Measurements from ENCODE around the gene FARS2.

The FARS2 gene

GRCh38 chr6:5764401-5764955 lies 503.2 kb downstream of the FARS2 start:
- intact Hi-C loops (cut with DNase I): loop anchor here (5.0 kb wide), 1 partner anchor 92 kb away; no protein-coding TSS in a partner anchor
- peak; percentile 21 to 93 (median 70) for DNase-seq

- intact Hi-C loops (cut with DNase I): no loop called here
- DNase-seq: peak in 6 of 10 donors; percentile 31 to 90 (median 72)
Measured at GRCh38 chr6:5765141-5765760, 503.9 kb downstream of the FARS2 start.

GRCh38 chr6:5766260-5766659 lies 504.9 kb downstream of the FARS2 start:
- intact Hi-C loops (cut with DNase I): no loop called here
- DNase-seq: no peak

- intact Hi-C loops (cut with DNase I): no loop called here
- no peak for DNase-seq
Measured at GRCh38 chr6:5767471-5767870, 506.2 kb downstream of the FARS2 start.

GRCh38 chr6:5771211-5771610 lies 509.9 kb downstream of the FARS2 start:
- DNase-seq: no peak
- intact Hi-C loops (cut with DNase I): no loop called here

- DNase-seq: no peak
- intact Hi-C loops (cut with DNase I): no loop called here
Measured at GRCh38 chr6:5771759-5772390, 510.6 kb downstream of the FARS2 start.

- intact Hi-C loops (cut with DNase I): no loop called here
- DNase-seq: no peak
Measured at GRCh38 chr6:5772408-5773120, 511.3 kb downstream of the FARS2 start.

- intact Hi-C loops (cut with DNase I): no loop called here
- DNase-seq: no peak
Measured at GRCh38 chr6:5776104-5776503, 514.8 kb downstream of the FARS2 start.

GRCh38 chr6:5776706-5777390 lies 515.5 kb downstream of the FARS2 start:
- intact Hi-C loops (cut with DNase I): no loop called here
- no peak for DNase-seq

- DNase-seq: no peak
- intact Hi-C loops (cut with DNase I): no loop called here
Measured at GRCh38 chr6:5778317-5778857, 517.1 kb downstream of the FARS2 start.

- intact Hi-C loops (cut with DNase I): no loop called here
- no peak for DNase-seq
Measured at GRCh38 chr6:5778906-5779305, 517.6 kb downstream of the FARS2 start.

- DNase-seq: no peak
- intact Hi-C loops (cut with DNase I): no loop called here
Measured at GRCh38 chr6:5781019-5781418, 519.7 kb downstream of the FARS2 start.

GRCh38 chr6:5781966-5782556 lies 520.7 kb downstream of the FARS2 start:
- intact Hi-C loops (cut with DNase I): no loop called here

GRCh38 chr6:5782783-5783547 lies 521.7 kb downstream of the FARS2 start:
- intact Hi-C loops (cut with DNase I): no loop called here
- peak in 9 of 10 donors; percentile 23 to 90 (median 53) for DNase-seq

More at GRCh38 chr6:5781966-5782556, 520.7 kb downstream of the FARS2 start:
- no peak for DNase-seq

- intact Hi-C loops (cut with DNase I): no loop called here
- DNase-seq: no peak
Measured at GRCh38 chr6:5783584-5784089, 522.3 kb downstream of the FARS2 start.

- no peak for DNase-seq
- intact Hi-C loops (cut with DNase I): no loop called here
Measured at GRCh38 chr6:5785249-5785648, 523.9 kb downstream of the FARS2 start.

- intact Hi-C loops (cut with DNase I): no loop called here
- no peak for DNase-seq
Measured at GRCh38 chr6:5786321-5786968, 525.1 kb downstream of the FARS2 start.

- no peak for DNase-seq
- intact Hi-C loops (cut with DNase I): no loop called here
Measured at GRCh38 chr6:5786969-5787720, 525.8 kb downstream of the FARS2 start.
